NCI-H1436 (cell line): Measurements from ENCODE around the gene CCNDBP1.
"Not testable (repeated sequence)": the region's sequence is repeated elsewhere in the genome, so short reads cannot be mapped to it uniquely, and the experiment has no call there.

Experiments
- DNase-seq: peaks from one replicate; lab custom pipeline; 2025; lab: John Stamatoyannopoulos, UW

CCNDBP1 gene

DNA sequence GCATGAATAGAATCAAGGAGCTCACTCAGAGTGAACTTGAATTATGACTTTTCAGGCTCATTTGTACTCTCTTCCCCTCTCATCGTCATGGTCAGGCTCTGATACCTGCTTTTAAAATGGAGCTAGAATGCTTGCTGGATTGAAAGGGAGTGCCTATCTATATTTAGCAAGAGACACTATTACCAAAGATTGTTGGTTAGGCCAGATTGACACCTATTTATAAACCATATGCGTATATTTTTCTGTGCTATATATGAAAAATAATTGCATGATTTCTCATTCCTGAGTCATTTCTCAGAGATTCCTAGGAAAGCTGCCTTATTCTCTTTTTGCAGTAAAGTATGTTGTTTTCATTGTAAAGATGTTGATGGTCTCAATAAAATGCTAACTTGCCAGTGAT is 9.6 kb downstream of the CCNDBP1 start:
- DNase-seq, result no peak

GRCh38 chr15:43196760-43197548 is 11.8 kb downstream of the CCNDBP1 start:
- DNase-seq, result no peak

DNA sequence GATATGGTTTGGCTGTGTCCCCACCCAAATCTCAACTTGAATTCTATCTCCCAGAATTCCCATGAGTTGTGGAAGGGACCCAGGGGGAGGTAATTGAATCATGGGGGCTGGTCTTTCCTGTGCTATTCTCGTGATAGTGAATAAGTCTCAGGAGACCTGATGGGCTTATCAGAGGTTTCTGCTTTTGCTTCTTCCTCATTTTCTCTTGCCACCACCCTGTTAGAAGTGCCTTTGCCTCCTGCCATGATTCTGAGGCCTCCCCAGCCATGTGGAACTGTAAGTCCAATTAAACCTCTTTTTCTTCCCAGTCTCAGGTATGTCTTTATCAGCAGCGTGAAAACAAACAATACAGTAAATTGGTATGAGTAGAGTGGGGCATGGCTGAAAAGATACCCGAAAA is 12.6 kb downstream of the CCNDBP1 start:
- not testable (repeated sequence) for DNase-seq

- DNase-seq, result not testable (repeated sequence)
Observed at GRCh38 chr15:43198556-43198955, 13.4 kb downstream of the CCNDBP1 start.

DNA sequence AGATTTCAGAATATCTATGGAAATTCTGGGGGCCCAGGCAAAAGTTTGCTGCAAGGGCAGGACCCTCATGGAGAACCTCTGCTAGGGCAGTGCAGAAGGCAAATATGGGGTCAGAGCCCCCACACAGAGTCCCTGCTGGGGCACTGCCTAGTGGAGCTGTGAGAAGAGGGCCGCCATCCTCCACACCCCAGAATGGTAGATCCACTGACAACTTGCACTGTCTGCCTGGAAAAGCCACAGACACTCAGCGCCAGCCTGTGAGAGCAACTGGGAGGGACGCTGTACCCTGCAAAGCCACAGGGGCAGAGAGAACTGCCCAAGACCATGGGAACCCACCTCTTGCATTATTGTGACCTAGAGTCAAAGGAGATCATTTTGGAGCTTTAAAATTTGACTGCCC is 13.8 kb downstream of the CCNDBP1 start:
- no peak for DNase-seq

DNA sequence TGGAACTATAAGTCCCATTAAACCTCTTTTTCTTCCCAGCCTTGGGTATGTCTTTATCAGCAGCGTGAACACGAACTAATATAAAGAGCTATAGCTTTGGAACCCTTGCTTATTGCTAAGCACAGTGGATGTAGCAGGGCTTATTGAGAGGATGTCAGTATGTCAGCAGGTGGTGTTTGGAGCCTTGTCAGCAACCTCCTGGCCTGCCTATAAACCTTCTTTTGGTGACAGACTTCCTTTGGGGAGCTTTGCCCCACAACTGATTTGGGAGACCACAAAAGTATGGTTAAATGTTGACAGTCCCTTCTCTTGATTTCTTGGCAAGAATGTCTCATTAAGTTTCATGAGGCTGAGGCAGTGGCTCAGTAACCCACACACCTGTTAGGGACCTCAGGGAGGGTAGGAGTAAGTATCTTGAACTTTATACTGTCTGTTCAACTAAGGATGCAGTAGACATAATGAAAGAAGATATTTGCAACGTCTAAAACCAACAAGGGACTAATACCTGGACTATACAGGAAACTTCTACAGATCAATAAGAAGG is 14.8 kb downstream of the CCNDBP1 start:
- no peak for DNase-seq

DNA sequence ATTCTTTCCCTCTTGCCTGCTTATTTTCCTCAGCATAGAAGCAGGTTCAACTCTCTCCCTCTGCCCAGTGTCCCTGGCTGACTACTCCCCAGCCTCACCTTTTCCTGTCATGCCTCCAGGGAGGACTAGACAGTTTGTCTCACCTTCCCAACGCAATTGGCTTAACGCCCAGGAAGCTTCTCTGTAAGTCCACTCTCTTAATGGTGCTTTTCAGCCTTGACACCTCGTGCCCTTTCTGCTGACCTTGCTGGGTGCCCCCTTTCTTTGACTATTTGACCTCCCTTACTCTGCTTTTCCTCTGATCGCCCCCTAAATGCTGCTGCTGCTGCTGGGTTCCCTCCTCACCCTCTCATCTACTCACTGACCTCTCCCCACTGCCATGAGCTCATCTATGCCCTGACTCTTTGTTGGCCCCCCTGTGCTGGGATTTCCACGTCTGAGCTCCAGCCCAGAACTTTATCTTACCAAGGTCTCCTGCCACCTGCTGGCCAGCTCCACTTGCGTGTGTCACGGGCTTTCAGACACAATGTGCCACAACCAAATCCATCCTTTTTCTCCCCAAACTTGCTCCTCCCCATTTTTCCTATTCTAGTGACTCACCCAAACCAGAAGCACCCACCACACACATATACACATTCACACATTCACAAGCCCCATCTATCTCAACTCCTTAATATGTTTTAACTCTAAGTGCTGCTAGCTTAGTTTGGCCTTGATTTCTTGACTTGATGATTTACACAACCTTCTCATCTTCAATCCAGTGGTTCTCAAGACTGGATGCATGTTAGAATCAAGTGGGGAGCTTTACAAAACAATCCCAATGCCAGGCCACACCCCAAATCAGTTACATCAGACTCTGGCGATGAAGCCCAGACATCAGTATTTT is 19.1 kb downstream of the CCNDBP1 start:
- no peak for DNase-seq

GRCh38 chr15:43206054-43206453 is 20.9 kb downstream of the CCNDBP1 start:
- no peak for DNase-seq

DNA sequence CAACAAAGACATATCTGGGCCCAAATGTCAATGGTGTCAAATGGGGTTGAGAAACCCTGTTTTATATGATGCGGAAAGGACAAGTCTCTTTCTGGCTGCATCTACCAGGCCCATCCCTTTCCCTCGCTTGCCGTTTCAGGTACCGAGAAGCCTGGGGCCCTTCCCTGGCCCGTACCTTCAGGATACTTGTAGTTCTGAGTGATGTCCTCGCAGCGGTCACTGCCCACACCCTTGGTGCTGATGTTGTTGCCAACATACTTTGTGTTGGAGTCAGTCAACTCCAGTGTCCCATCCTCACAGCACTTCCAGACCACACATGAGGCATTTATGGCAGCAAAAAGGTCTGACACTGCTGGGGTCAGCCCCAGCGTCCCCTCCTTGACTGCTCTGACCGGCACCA is 21.8 kb downstream of the CCNDBP1 start:
- no peak for DNase-seq

DNA sequence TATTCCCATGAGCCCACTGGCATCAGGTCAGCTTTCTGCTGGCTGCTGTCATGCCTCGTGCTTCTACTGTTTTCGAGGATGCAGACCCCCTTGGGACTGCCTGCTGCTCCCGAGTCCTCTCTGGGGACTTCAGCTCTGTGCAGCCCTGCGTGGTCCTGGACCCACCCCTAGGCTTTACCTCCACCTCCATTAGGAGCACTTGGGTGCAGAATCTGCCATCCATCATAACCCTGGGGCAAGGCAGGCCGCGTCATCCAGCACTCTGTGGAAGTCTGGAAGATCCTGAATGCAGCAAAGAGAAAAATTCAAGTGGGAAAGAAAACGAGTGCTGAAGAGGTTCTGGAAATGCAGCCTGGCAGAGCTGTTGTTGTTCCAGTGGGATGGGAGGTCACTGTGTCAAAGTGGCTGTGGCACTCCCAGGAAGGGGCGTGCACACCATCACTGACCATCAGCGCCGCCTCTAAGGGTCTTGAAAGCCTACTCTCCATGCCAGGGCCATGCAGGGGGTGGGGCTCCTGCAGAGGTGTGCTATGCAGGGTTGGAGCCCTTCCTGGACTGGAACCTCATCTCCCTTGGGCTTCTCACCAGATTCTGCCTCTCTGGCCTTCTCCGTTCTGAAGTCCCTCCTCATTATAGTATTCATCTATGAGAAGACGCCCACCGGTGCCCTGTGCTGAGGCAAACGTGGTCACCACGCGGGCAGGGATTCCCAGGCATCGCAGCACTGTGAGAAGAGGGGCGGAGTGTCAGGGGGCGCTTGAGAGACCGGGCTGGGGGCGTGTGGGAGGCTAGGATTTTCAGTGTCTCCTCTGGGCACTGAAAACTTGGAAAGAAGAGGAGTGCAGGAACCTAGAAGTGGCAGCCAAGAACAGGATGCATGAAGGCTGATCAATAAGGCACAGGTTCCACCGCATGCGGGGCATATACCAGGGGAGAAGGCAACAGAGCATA is 23.1 kb downstream of the CCNDBP1 start:
- no peak for DNase-seq

DNA sequence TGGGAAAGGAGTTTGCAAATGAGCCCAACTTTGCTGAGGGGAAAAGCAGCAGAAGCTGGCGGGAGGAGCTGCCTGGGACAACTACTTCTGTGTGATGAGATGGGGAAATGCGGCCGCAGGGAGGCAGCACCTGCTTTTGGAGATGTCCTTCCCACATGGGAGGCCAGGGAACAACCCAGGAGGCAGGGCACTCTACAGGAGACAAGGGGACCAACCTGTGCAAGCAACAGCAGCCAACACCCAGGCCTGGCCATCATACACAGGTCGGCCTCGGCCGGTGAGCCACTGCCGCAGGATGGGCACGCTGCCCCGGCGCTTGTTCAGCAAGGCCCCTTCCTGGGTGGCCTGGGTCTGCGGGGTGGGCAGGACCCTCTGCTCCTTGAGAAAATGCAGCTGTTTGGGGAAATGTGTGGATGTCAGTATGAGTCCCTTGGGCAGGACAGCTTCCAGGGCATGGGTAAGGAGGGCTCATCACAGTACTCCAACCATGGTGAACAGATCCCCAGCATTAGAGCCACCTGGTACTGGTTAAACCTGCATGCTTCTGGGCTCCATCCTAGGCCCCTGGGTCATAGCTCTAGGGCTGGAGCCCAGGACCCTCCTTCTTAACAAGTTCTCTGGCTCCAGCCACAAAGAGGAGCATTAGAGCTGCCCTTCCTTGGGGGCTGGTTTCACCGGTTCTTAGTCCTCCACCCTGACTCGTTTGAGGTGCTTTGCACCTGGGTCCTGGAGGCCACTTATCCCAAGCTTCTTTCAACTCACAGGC is 24.0 kb downstream of the CCNDBP1 start:
- DNase-seq, result no peak

- no peak for DNase-seq
Observed at GRCh38 chr15:43210172-43210745, 25.1 kb downstream of the CCNDBP1 start.

GRCh38 chr15:43210807-43211206 is 25.6 kb downstream of the CCNDBP1 start:
- no peak for DNase-seq

DNA sequence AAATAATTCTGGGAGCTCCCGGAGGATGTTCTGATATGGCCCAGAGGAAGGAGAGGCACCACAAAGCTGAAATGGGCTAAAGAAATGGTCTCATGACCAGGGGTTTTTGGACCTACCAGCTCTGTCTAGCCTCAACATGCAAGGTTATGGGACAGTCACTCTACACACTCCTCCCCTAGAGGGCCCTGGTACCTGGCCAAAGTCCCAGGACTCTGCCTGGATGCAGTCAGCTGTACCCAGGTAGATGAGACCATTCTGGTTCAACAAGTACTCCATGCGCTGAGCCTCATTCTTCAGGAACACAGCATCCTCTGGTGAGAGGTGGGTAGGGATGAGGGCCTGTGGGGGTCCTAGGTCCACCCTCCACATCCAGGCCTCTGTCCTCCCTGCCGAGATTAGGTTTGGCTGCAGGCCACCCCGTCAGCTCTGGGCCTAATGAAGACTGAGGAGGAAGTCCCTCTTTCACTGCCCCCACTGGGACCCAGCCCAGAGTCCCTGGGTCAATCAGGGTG is 26.1 kb downstream of the CCNDBP1 start:
- no peak for DNase-seq

- DNase-seq, result no peak
Observed at GRCh38 chr15:43212299-43212698, 27.1 kb downstream of the CCNDBP1 start.

- no peak for DNase-seq
Observed at GRCh38 chr15:43212951-43213350, 27.7 kb downstream of the CCNDBP1 start.

GRCh38 chr15:43213466-43213865 is 28.3 kb downstream of the CCNDBP1 start:
- DNase-seq, result no peak

- no peak for DNase-seq
Observed at GRCh38 chr15:43214169-43214568, 29.0 kb downstream of the CCNDBP1 start.

- DNase-seq, result no peak
Observed at GRCh38 chr15:43214592-43215295, 29.5 kb downstream of the CCNDBP1 start.

DNA sequence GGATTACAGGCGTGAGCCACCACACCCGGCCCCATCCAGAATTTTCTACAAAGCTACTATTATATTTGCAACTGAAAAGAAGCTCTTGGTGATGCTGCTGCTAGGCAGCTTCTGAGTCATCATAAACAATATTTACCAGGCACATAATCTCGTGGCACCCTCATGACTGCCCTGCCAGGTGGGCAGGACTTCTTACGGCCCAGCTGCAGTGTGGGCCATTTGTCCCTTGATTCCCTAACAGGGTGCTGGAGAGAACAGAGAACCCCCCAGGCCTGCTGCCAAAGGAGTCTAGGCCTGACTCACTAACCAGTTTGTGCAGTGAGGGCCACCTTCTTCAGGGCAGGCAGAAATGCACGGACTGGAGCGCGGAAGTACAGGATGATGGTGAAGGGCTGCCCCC is 30.8 kb downstream of the CCNDBP1 start:
- DNase-seq, result no peak
